GM23248 (cell line): Measurements from ENCODE around the gene PLEKHB2. TPM values are rescaled to one million over a fixed set of nuclear protein-coding genes. Genes with fewer than 3 reads are reported as not detected.
"Not testable (repeated sequence)": the region's sequence is repeated elsewhere in the genome, so short reads cannot be mapped to it uniquely, and the experiment has no call there.

Source experiments
- DNase-seq: peaks from one replicate; pipeline ENCODE4 v3.0.0-alpha.2; 2015
- H2AFZ ChIP-seq: fragments of 200-600 bp; sonication (generic); 2 replicates; pipeline ENCODE4 v1.6.1; 2016; ENCODE audit warnings: antibody characterized with exemption
- H3F3A ChIP-seq: fragments of 200-600 bp; sonication (generic); 2 replicates; pipeline ENCODE4 v1.6.1; 2016; ENCODE audit warnings: mild to moderate bottlenecking, antibody characterized with exemption, mixed run types; ENCODE audit not compliant: insufficient read depth
- H3K27ac ChIP-seq: fragments of 200-600 bp; sonication (generic); 2 replicates; pipeline ENCODE4 v1.5.1; 2016; ENCODE audit warnings: mild to moderate bottlenecking
- H3K27me3 ChIP-seq: fragments of 200-600 bp; sonication (generic); replicated peaks from 2 replicates; pipeline ENCODE4 v1.6.1; 2016; ENCODE audit warnings: mild to moderate bottlenecking; ENCODE audit not compliant: insufficient read depth
- H3K36me3 ChIP-seq: fragments of 200-600 bp; sonication (generic); 2 replicates; pipeline ENCODE4 v1.6.1; 2016; ENCODE audit warnings: low read depth, mild to moderate bottlenecking
- H3K4me1 ChIP-seq: fragments of 200-600 bp; sonication (generic); 2 replicates; pipeline ENCODE4 v1.6.1; 2016; ENCODE audit warnings: mild to moderate bottlenecking; ENCODE audit not compliant: insufficient read depth
- H3K4me2 ChIP-seq: fragments of 200-600 bp; sonication (generic); one replicate; pipeline ENCODE4 v1.6.1; 2016; ENCODE audit warnings: mild to moderate bottlenecking; ENCODE audit not compliant: unreplicated experiment
- H3K4me3 ChIP-seq: fragments of 200-600 bp; sonication (generic); 2 replicates; pipeline ENCODE4 v1.5.1; 2016; ENCODE audit warnings: mild to moderate bottlenecking
- H3K79me2 ChIP-seq: fragments of 200-600 bp; sonication (generic); 2 replicates; pipeline ENCODE4 v1.6.1; 2016; ENCODE audit warnings: mild to moderate bottlenecking; ENCODE audit not compliant: insufficient read depth
- H3K9ac ChIP-seq: fragments of 200-600 bp; sonication (generic); 2 replicates; pipeline ENCODE4 v1.6.1; 2016; ENCODE audit warnings: mild to moderate bottlenecking
- H3K9me2 ChIP-seq: fragments of 200-600 bp; sonication (generic); 2 replicates; pipeline ENCODE4 v1.6.1; 2016; ENCODE audit warnings: mixed run types, mild to moderate bottlenecking, moderate library complexity; ENCODE audit not compliant: insufficient read depth
- H3K9me3 ChIP-seq: fragments of 200-600 bp; sonication (generic); one replicate; pipeline ENCODE4 v1.6.1; 2017; ENCODE audit warnings: low read depth
- H4K20me1 ChIP-seq: fragments of 200-600 bp; sonication (generic); 2 replicates; pipeline ENCODE4 v1.6.0; 2016; ENCODE audit not compliant: insufficient read depth
- EZH2 ChIP-seq: fragments of 200-600 bp; sonication (generic); IDR thresholded peaks from 2 replicates; pipeline ENCODE4 v1.6.1; 2018; ENCODE audit warnings: antibody characterized with exemption, mild to moderate bottlenecking; ENCODE audit not compliant: insufficient read depth, poor library complexity, severe bottlenecking
- EZH2phosphoT487 ChIP-seq: fragments of 200-600 bp; sonication (generic); IDR thresholded peaks from 2 replicates; pipeline ENCODE4 v1.6.1; 2018; ENCODE audit warnings: antibody characterized with exemption, moderate library complexity, mild to moderate bottlenecking, low read depth; ENCODE audit not compliant: insufficient read depth
- WGBS, 2 experiments: methylation state at CpG; one replicate each; pipeline ENCODE4 v1.1.6; 2015 to 2017; ENCODE audit warnings: low lambda C conversion rate in 2 of 2, low coverage in 1 of 2; ENCODE audit errors: missing lambda C conversion rate in 2 of 2; 5-methylcytosine and 5-hydroxymethylcytosine counted together
- in situ Hi-C: fragments of 300-500 bp; cut with MboI; formaldehyde crosslinking; loops from 2 replicates; pipeline ENCODE4 v1.15.0; 2020
- polyA plus RNA-seq: library from polyadenylated mRNA; unstranded; fragments of >200 nt; fragmentation: Nextera tagmentation; extraction: Ambion mirVana; gene quantifications from 2 replicates; pipeline ENCODE4 v1.2.1, GENCODE V29; 2016
- total RNA-seq: library from RNA; depleted of rRNA; stranded (reverse); fragments of >200 nt; shearing (Covaris generic); gene quantifications from 2 replicates; pipeline ENCODE4 v1.2.3, GENCODE V29; 2014

The PLEKHB2 gene
- total and polyA plus RNA-seq, 2 experiments from 2014 or later = 71.7 to 94.7 TPM

DNA sequence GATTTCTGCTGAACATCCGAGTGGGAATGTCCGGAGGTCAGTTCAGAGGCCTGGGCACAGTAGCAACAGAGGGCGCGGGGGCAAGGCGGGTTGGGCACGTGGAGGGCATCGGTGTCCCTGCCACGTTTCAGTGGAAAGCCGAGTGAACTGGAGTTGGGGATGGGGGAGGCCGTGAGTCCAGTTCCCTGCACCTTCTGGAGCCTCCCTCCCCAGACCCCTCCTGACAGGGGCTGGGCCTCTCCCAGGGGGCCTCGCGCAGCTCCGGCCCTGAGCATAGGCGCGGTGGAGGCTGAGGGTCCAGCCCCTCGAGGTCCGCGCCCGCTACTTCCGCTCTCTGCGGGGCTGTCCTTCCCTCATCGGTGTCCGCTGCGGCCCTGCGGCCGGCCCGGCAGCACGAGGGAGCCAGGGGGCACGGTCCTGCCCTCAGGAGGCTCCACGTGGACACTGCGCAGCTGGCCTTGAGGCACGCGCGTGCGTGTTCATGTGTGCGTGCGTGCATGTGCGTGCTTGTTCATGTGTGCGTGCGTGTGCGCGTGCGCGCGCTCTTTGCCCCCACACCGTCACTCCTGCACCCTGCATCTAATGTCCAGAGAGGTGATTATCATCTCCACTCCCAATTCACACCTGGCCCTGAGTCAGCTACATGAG is 50.2 kb downstream of the PLEKHB2 start:
- 0 out of 2 replicates have a peak, but pooled peaks cover 4% of the 10 kb centered on the region for H3F3A ChIP-seq
- no peak overlapping the region for H3K4me2 ChIP-seq
- TF ChIP-seq EZH2 (no peak), EZH2phosphoT487 (no peak)
- H3K9me3 ChIP-seq = no peaks in the 10 kb centered on the region
- no peak overlapping the region for H2AFZ ChIP-seq
- no peaks in the 10 kb centered on the region for H4K20me1 ChIP-seq
- H3K4me3 ChIP-seq = no peak overlapping the region
- WGBS, 2 experiments = 88 to 89% methylated on average over 33 to 46 of the region's 46 CpGs
- 0 out of 2 replicates have a peak, but pooled peaks cover 6% of the 10 kb centered on the region for H3K27me3 ChIP-seq
- H3K9ac ChIP-seq = no peak overlapping the region
- no peak overlapping the region for H3K27ac ChIP-seq
- no peaks in the 10 kb centered on the region for H3K9me2 ChIP-seq
- in situ Hi-C loops = no loop called here
- no peaks in the 10 kb centered on the region for H3K4me1 ChIP-seq
- DNase-seq = no peak
- no peaks in the 10 kb centered on the region for H3K79me2 ChIP-seq
- no peaks in the 10 kb centered on the region for H3K36me3 ChIP-seq

GRCh38 chr2:131156452-131157149 is 51.5 kb downstream of the PLEKHB2 start:
- 74 to 76% methylated on average over 12 of the region's 12 CpGs for WGBS, 2 experiments
- H2AFZ ChIP-seq = no peak overlapping the region
- no peaks in the 10 kb centered on the region for H3K9me2 ChIP-seq
- in situ Hi-C loops = no loop called here
- H3K9me3 ChIP-seq = no peaks in the 10 kb centered on the region
- H3K4me2 ChIP-seq = no peak overlapping the region
- no peaks in the 10 kb centered on the region for H3K4me1 ChIP-seq
- DNase-seq = peak; percentile 20
- 0 out of 2 replicates have a peak, but pooled peaks cover 6% of the 10 kb centered on the region for H3K27me3 ChIP-seq
- no peak overlapping the region for H3K27ac ChIP-seq
- no peaks in the 10 kb centered on the region for H3K36me3 ChIP-seq
- H3F3A ChIP-seq = no peaks in the 10 kb centered on the region
- H3K4me3 ChIP-seq = no peak overlapping the region
- no peak overlapping the region for H3K9ac ChIP-seq
- H4K20me1 ChIP-seq = no peaks in the 10 kb centered on the region
- H3K79me2 ChIP-seq = no peaks in the 10 kb centered on the region
- TF ChIP-seq EZH2phosphoT487 = no peak
- no peak for TF ChIP-seq EZH2

GRCh38 chr2:131165562-131165961 is 60.4 kb downstream of the PLEKHB2 start:
- H4K20me1 ChIP-seq, H3K9me2 ChIP-seq, H3K36me3 ChIP-seq, H3K27me3 ChIP-seq, H3F3A ChIP-seq, H3K9ac ChIP-seq, H3K4me1 ChIP-seq, H3K9me3 ChIP-seq, H3K79me2 ChIP-seq, H2AFZ ChIP-seq, H3K4me2 ChIP-seq, H3K27ac ChIP-seq, DNase-seq, H3K4me3 ChIP-seq, in situ Hi-C loops: not testable (repeated sequence)
- 74 to 82% methylated on average over 5 of the region's 5 CpGs for WGBS, 2 experiments

- H3K9me2 ChIP-seq = no peaks in the 10 kb centered on the region
- WGBS, 2 experiments = 41 to 43% methylated on average over 5 of the region's 5 CpGs
- 0 out of 2 replicates have a peak, but pooled peaks cover 5% of the 10 kb centered on the region for H3K27me3 ChIP-seq
- no peaks in the 10 kb centered on the region for H3K9me3 ChIP-seq
- no peaks in the 10 kb centered on the region for H3K4me1 ChIP-seq
- H3K27ac ChIP-seq = no peak overlapping the region
- TF ChIP-seq EZH2phosphoT487 (no peak), EZH2 (no peak)
- in situ Hi-C loops = no loop called here
- no peak overlapping the region for H3K4me3 ChIP-seq
- no peak overlapping the region for H3K4me2 ChIP-seq
- H3K9ac ChIP-seq = no peak overlapping the region
- H4K20me1 ChIP-seq = no peaks in the 10 kb centered on the region
- H3K79me2 ChIP-seq = no peaks in the 10 kb centered on the region
- no peaks in the 10 kb centered on the region for H3K36me3 ChIP-seq
- H3F3A ChIP-seq = no peaks in the 10 kb centered on the region
- no peak overlapping the region for H2AFZ ChIP-seq
- no peak for DNase-seq
These were observed 63.4 kb downstream of the PLEKHB2 start for GRCh38 chr2:131168538-131168937.

- H2AFZ ChIP-seq, H3K4me3 ChIP-seq, H3K79me2 ChIP-seq, H3K4me2 ChIP-seq, H3F3A ChIP-seq, H3K9me3 ChIP-seq, H3K9ac ChIP-seq, in situ Hi-C loops, H3K27ac ChIP-seq, H3K36me3 ChIP-seq, DNase-seq, H3K4me1 ChIP-seq, H4K20me1 ChIP-seq, H3K9me2 ChIP-seq: not testable (repeated sequence)
- WGBS, 2 experiments = 23 to 26% methylated on average over 10 of the region's 10 CpGs
- peaks cover 22% of the 10 kb centered on the region for H3K27me3 ChIP-seq
These were observed 72.9 kb downstream of the PLEKHB2 start for GRCh38 chr2:131178050-131178449.

- not testable (repeated sequence) for H3K9ac ChIP-seq
These were observed 73.7 kb downstream of the PLEKHB2 start for GRCh38 chr2:131178721-131179418.

More at GRCh38 chr2:131178721-131179418, 73.7 kb downstream of the PLEKHB2 start:
- WGBS, 2 experiments = 49 to 53% methylated on average over 15 of the region's 15 CpGs
- H4K20me1 ChIP-seq, H3K4me2 ChIP-seq, H3K36me3 ChIP-seq, H2AFZ ChIP-seq, H3K4me3 ChIP-seq, H3F3A ChIP-seq, DNase-seq, H3K4me1 ChIP-seq, H3K79me2 ChIP-seq, H3K9me2 ChIP-seq, H3K27ac ChIP-seq, in situ Hi-C loops, H3K9me3 ChIP-seq: not testable (repeated sequence)
- H3K27me3 ChIP-seq = peaks cover 22% of the 10 kb centered on the region
